Tibial nerve (tissue), 4 donors: ENCODE measurements around the gene OSBPL6.
A peak's percentile ranks its signal among the peaks of the same experiment; 100 is the strongest.

Source experiments
- CTCF ChIP-seq, 5 experiments: fragments of 200-600 bp in 3 of 5; fragments of 450-650 bp in 2 of 5; sonication (generic) in 3 of 5; IDR thresholded peaks; one replicate each; pipeline ENCODE4 v1.5.1; 2016 to 2019; ENCODE audit warnings: antibody characterized with exemption in 5 of 5, mild to moderate bottlenecking in 3 of 5, moderate library complexity in 2 of 5
- EP300 ChIP-seq, 2 donors: sonication (generic); formaldehyde crosslinking; IDR thresholded peaks; one replicate each; pipeline ENCODE4 v1.6.1; 2017; ENCODE audit warnings: antibody characterized with exemption in 2 of 2, mild to moderate bottlenecking in 1 of 2

GRCh38 chr2:178298785-178299212, 104.5 kb downstream of the OSBPL6 start:
- TF ChIP-seq CTCF (IDR thresholded peaks at IDR 0.05) (no peak), EP300 (IDR thresholded peaks at IDR 0.05) (peak in 1 of 2 donors; percentile 59)
